ENCODE data around the gene NCK2.

Gene NCK2

GRCh38 chr2:105712166-105712915, 32.4 kb upstream of the NCK2 start:
- no peak overlapping the region for H3K4me3 ChIP-seq (ENCODE audit: low read depth, low read length)
- TF ChIP-seq, protein P1, sequence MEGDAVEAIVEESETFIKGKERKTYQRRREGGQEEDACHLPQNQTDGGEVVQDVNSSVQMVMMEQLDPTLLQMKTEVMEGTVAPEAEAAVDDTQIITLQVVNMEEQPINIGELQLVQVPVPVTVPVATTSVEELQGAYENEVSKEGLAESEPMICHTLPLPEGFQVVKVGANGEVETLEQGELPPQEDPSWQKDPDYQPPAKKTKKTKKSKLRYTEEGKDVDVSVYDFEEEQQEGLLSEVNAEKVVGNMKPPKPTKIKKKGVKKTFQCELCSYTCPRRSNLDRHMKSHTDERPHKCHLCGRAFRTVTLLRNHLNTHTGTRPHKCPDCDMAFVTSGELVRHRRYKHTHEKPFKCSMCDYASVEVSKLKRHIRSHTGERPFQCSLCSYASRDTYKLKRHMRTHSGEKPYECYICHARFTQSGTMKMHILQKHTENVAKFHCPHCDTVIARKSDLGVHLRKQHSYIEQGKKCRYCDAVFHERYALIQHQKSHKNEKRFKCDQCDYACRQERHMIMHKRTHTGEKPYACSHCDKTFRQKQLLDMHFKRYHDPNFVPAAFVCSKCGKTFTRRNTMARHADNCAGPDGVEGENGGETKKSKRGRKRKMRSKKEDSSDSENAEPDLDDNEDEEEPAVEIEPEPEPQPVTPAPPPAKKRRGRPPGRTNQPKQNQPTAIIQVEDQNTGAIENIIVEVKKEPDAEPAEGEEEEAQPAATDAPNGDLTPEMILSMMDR (IDR thresholded peaks at IDR 0.05; ENCODE audit: low read depth, low read length, missing control alignments): no peak
- DNase-seq (ENCODE audit: low read depth): no peak

DNA sequence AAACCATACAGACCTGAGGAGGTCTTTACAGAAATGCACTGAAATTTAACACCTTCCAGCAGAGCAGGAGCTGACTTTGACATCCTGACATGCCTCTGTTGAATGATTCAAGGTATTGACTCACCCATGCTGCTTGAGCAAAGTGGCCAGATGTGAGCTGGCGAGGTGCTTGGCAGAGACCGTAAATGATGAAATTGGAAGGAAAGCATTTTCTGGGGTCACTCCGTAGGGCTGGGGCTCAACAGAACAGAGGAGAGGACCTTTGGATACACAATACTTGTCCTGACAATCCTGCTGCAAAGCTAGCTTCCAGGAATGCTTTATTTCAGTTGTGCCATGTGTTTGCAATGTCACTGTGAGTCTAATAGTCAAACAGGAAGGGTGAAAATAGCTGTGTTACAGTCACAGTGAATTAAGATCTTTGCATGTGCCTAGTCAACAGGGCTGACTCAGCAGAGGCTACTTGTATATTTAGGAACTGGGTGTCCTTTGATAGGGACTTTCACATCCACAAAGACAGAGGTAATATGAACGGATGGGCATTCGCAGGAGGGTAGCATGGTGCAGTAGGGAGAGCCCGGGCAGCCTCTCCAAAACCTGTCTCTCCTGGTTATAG, 31.6 kb upstream of the NCK2 start:
- TF ChIP-seq, protein P1 (IDR thresholded peaks at IDR 0.05; ENCODE audit: low read depth, low read length, missing control alignments): no peak
- H3K4me3 ChIP-seq (ENCODE audit: low read depth, low read length): no peak overlapping the region
- DNase-seq (ENCODE audit: low read depth): no peak

- no peak for DNase-seq (ENCODE audit: low read depth)
- TF ChIP-seq, protein P1 (IDR thresholded peaks at IDR 0.05; ENCODE audit: low read depth, low read length, missing control alignments): no peak
- no peak overlapping the region for H3K4me3 ChIP-seq (ENCODE audit: low read depth, low read length)
Observed at GRCh38 chr2:105714141-105714540, 30.6 kb upstream of the NCK2 start.

DNA sequence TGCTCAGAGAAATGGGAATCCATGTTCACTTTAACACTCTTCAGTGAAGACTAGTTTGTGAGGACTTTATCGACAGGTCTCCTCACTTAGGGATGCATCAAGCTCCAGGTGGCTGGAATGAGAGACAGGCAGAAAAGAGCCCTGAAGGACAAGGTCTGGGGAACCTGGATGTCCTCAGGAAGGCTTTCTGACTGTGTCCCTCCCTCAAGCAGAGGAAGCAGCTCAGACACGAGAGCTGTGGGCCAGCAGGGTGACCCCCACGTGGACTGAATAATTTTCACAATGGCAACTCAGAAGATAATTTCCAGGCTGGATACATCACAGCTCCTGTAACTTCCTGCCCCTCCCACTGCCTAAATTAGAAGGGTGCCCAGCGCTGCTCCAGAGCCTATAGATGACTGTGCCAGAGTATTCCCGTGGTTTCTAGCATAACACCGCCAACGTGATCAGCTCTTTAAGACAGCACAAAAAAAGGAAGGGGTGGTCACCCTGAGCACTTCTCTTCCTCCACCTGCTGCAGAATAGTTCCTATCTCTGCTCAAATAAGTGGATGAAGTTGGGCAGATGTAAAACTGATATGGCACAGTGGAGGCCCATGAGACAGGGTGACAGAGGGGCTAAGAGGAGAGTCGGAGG, 25.7 kb upstream of the NCK2 start:
- H3K4me3 ChIP-seq (ENCODE audit: low read depth, low read length): no peak overlapping the region
- no peak for DNase-seq (ENCODE audit: low read depth)
- TF ChIP-seq, protein P1 (IDR thresholded peaks at IDR 0.05; ENCODE audit: low read depth, low read length, missing control alignments): no peak

DNA sequence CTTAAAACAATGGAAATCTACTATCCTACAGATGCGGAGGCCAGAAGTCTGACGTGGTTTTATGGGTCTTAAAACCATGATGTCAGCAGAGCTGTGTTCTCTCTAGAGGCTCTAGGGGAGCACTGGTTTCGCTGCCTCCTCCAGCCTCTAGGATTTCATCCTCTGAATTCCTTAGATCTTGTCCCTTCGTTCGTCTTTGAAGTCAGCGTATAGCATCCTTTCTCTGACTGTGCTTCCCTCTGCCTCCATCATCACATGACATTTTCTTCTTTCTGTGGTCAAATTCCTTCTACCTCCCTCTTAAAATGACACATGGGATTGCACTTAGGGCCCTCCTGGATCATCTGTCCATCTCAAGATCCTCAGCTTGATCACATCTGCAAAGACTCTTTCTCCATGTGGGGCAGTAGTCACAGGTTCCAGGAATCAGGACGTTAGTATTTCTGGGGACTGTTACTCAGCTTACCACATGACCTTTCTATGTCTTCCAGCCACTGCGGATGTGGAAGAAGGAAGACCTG, 22.7 kb upstream of the NCK2 start:
- DNase-seq (ENCODE audit: low read depth): no peak
- H3K4me3 ChIP-seq (ENCODE audit: low read depth, low read length): no peak overlapping the region
- TF ChIP-seq, protein P1 (IDR thresholded peaks at IDR 0.05; ENCODE audit: low read depth, low read length, missing control alignments): no peak

DNA sequence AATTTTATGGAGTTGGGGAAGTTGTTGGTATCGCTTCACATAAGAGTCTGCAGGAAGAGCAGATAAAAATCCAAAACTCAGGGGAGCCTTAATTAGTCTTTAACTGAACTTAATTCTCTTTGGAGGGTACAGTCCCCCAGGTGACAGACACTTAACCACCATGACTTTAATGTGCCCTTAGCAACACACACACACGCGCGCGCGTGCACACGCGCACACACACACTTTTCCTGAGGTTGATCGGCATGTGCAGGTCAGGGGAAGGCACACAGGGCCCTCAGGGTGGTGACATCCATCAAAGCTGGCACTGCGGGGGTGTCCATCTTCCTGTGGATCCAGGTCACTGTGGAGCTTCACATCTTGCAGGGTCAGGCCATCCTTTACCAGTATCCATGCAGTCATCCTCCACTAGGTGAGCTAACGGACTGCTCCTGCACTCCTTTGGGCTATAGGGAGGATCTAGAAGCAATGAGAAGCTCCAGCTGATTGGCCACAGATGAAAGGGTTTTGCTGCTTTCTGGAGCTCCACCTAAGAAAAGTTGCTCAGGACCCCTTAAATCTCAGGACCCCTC, 21.9 kb upstream of the NCK2 start:
- DNase-seq (ENCODE audit: low read depth): no peak
- no peak overlapping the region for H3K4me3 ChIP-seq (ENCODE audit: low read depth, low read length)
- TF ChIP-seq, protein P1 (IDR thresholded peaks at IDR 0.05; ENCODE audit: low read depth, low read length, missing control alignments): no peak
